ENCODE measurements around the gene PSG2. TPM values are rescaled to one million over a fixed set of nuclear protein-coding genes. Genes with fewer than 3 reads are reported as not detected.
"Not testable (repeated sequence)": the region's sequence is repeated elsewhere in the genome, so short reads cannot be mapped to it uniquely, and the experiment has no call there.

PSG2 gene
- total and polyA plus RNA-seq, 11 donors = not detected

DNA sequence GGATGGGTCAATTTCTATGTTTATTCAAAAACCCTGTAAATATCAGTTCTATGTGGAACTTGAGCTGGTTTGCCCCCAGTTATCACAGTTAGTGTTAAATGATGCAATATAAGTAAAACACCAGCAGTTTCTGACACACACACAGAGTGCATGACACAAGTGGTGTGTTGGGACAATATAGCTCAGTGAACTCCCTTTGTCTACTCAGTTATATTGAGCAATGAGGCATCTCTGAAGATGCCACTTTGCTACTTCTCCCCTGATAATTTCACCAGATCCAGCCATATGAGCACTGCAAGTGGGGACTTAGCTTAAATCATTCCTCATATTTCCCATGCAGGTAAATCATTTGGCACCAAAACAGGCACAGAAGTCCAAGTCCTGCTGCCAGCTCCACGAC, 33.0 kb upstream of the PSG2 start:
- H3K4me3 ChIP-seq; H3K27me3 ChIP-seq; H3K27ac ChIP-seq; intact Hi-C loops (cut with DNase I); DNase-seq; ATAC-seq; H3K4me1 ChIP-seq; H3K9me3 ChIP-seq; H3K36me3 ChIP-seq: not testable (repeated sequence)
- whole genome bisulfite sequencing, 4 donors = 15 to 50% (median 34%) methylated on average over 1 of the region's 1 CpG

DNA sequence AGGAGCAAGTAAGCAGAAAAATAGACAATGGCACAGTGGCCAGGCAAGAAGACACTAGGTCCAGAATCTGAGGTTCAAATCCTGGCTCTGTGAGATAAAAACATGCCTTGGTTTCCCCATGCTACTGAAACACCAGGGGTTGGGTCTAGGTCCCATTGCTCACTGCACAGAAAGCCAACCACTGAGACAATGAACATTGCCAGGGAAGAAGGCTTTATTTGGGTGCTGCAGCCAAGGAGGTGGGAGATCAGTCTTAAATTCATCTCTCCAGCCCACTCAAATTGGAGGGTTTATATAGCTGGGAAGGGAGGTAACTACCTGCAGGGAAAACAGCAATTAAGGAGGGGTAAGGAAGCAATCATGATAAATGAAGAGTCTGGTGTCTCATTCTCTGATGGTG, 32.6 kb upstream of the PSG2 start:
- H3K4me3 ChIP-seq; H3K27me3 ChIP-seq; H3K36me3 ChIP-seq; intact Hi-C loops (cut with DNase I); H3K4me1 ChIP-seq; H3K27ac ChIP-seq; ATAC-seq; H3K9me3 ChIP-seq; DNase-seq: not testable (repeated sequence)

DNA sequence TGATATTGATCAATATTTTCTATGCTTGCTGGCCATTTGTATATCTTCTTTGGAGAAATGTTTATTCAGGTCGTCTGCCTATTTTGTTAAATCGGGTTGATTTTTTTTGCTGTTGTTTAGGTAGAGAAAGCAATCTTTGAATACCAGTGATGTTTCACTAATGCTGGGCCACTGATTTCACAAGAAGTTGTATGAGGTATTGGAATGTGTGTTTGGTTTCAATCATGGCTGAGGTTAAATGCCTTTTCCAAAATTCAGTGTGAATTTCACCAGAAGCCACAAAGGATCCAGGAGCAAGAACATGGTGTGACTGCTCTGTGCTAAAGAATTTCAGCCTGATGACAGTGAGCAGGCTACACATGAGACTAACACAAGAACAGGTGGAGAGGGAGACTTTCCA, 32.1 kb upstream of the PSG2 start:
- 68 to 80% (median 79%) methylated on average over 2 of the region's 2 CpGs for WGBS, 4 donors
- intact Hi-C loops (cut with DNase I); H3K27me3 ChIP-seq; H3K4me3 ChIP-seq; H3K36me3 ChIP-seq; H3K27ac ChIP-seq; DNase-seq; ATAC-seq; H3K9me3 ChIP-seq; H3K4me1 ChIP-seq: not testable (repeated sequence)

DNA sequence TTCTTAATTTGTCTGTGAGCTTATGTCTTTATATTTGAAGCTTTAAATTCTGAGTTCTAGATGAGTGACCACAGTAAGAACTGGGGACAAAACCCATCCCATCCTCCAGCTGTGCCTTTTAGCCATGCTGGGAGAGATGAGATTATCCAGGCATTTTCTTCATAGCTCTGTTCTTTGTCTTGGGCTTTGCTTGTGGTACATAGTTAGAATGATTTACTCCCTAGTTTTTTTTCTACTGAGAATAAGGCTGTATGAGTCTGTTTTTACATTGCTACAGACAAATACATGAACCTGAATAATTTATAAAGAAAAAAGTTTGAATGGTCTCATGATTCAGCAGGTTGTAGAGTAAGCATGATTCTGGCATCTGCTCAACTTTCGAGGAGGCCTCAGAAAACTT, 24.9 kb upstream of the PSG2 start:
- not testable (repeated sequence) for DNase-seq, H3K27me3 ChIP-seq, H3K36me3 ChIP-seq, H3K27ac ChIP-seq, H3K4me1 ChIP-seq, H3K4me3 ChIP-seq, ATAC-seq
- peaks cover 0 to 15% (median 7%) of the 10 kb centered on the region in 12 donors for H3K9me3 ChIP-seq
- intact Hi-C loops (cut with DNase I) = loop anchor here in 1 of 10 donors (10.0 kb wide), 1 partner anchor 87 kb away; no protein-coding TSS in a partner anchor
- WGBS, 4 donors = 70 to 76% (median 75%) methylated on average over 1 of the region's 1 CpG

DNA sequence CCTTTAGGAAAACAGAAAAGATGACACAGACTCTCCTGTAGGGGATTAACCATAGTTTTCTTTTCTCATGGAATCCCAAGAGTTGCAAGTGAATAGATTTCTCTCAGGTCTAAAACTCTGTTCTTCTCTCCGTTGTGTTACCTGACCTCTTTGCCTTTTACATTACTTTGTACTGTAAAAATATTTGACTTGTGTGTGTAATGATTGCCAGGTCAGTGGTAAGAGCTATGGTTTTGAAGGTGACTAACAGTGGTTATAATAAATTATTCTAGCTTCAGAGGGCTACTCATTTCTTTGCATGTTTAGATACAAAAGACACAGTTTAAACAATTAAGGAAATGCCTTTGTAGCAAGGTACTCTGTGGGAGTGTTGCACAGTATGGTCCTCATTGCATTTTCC, 23.0 kb upstream of the PSG2 start:
- H3K9me3 ChIP-seq = peaks cover 0 to 15% (median 7%) of the 10 kb centered on the region in 12 donors
- H3K27me3 ChIP-seq = no peaks in the 10 kb centered on the region
- H3K36me3 ChIP-seq = no peaks in the 10 kb centered on the region
- no peak for ATAC-seq
- TF ChIP-seq, protein P1, sequence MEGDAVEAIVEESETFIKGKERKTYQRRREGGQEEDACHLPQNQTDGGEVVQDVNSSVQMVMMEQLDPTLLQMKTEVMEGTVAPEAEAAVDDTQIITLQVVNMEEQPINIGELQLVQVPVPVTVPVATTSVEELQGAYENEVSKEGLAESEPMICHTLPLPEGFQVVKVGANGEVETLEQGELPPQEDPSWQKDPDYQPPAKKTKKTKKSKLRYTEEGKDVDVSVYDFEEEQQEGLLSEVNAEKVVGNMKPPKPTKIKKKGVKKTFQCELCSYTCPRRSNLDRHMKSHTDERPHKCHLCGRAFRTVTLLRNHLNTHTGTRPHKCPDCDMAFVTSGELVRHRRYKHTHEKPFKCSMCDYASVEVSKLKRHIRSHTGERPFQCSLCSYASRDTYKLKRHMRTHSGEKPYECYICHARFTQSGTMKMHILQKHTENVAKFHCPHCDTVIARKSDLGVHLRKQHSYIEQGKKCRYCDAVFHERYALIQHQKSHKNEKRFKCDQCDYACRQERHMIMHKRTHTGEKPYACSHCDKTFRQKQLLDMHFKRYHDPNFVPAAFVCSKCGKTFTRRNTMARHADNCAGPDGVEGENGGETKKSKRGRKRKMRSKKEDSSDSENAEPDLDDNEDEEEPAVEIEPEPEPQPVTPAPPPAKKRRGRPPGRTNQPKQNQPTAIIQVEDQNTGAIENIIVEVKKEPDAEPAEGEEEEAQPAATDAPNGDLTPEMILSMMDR (IDR thresholded peaks at IDR 0.05) = no peak
- TF ChIP-seq POLR2A (IDR thresholded peaks at IDR 0.05) = no peak
- no peak overlapping the region for H3K27ac ChIP-seq
- no peaks in the 10 kb centered on the region for H3K4me1 ChIP-seq
- intact Hi-C loops (cut with DNase I) = loop anchor here in 1 of 10 donors (10.0 kb wide), 1 partner anchor 89 kb away; no protein-coding TSS in a partner anchor
- no peak overlapping the region for H3K4me3 ChIP-seq
- DNase-seq = no peak
- WGBS, 4 donors = 59 to 88% (median 73%) methylated on average over 1 of the region's 1 CpG

DNA sequence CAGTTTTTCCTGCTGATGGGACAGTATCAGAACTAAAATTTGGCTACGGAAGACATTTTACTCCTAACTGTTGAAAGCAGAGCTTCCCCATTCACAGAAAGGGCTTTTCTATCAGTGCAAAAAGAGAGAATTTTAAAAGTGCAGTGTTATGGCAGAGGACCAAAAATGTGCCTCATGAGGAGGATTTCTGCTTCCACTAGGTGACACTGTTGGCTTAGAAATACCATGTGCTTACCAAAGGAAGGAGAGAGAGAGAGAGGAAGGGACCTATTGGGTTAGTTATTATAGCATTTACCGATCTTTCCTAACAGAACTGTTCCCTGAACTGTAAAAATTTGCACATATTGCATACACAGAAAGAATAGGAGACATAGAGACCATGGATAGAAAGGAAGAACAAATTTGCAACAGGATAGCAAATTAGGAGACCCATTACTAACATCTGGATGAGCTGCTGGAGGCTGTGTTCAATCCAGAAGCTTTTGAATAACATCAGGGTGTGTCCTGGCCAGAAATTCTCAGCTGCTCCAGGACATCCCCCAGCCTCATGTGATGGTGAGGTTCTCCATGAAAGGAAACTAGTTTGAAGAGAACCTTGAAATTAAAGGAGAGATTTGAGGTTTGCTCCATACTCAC, 21.8 kb upstream of the PSG2 start:
- ATAC-seq, H3K4me3 ChIP-seq, H3K27me3 ChIP-seq, H3K27ac ChIP-seq, DNase-seq, H3K36me3 ChIP-seq, H3K4me1 ChIP-seq: not testable (repeated sequence)
- WGBS, 4 donors = 61 to 78% (median 68%) methylated on average over 2 of the region's 2 CpGs
- peaks cover 0 to 15% (median 7%) of the 10 kb centered on the region in 12 donors for H3K9me3 ChIP-seq
- TF ChIP-seq, protein P1 (IDR thresholded peaks at IDR 0.05) = peak in 10 of 12 donors; percentile 22 to 58 (median 32)
- intact Hi-C loops (cut with DNase I) = loop anchor here in 1 of 10 donors (10.0 kb wide), 1 partner anchor 90 kb away; no protein-coding TSS in a partner anchor

Measured in heart left ventricle (tissue), 16 donors.